HG03175 (cell line): Measurements from ENCODE around the gene SNURF.
"Not testable (repeated sequence)": the region's sequence is repeated elsewhere in the genome, so short reads cannot be mapped to it uniquely, and the experiment has no call there.

Experiments used
- ATAC-seq: cut with Tn5 transposase; IDR thresholded peaks from one replicate; pipeline ENCODE4 v1.9.1; 2021; ENCODE audit warnings: mild to moderate bottlenecking, moderate library complexity; ENCODE audit not compliant: unreplicated experiment

SNURF gene

DNA sequence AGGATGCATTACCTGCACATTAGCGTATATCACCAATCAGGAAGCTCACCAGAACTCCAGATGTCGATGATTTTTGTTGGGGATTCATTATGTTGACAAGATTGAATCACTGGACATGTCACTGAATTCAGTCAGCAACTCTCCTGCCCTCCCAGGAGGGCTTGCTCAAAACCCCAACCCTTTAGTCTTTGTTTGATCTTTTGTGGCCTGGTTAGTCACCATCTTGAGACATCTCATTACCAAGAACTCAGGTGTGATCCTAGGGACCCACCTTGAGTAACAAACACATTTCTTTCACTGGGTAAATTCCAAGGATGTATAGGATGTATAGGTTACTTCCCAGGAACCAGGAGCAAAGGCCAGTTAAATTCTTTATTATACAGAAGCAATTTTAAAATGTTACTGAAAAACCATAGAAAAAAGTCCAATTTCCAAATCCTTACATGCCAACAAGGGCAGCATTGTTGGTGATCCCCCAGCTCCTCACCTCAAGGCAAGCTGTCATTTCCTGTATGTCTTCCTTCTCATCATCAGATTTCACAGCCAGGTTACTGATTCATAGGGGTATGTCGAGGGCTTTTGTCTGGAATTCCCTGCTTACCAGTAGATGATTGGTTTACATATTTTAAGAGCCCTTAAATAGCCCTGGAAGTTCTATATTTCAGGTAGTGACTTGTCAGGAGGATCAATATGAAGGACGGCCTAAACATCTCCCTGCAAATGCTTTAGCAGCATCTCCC lies 11.7 kb downstream of the SNURF start:
- ATAC-seq, result no peak

DNA sequence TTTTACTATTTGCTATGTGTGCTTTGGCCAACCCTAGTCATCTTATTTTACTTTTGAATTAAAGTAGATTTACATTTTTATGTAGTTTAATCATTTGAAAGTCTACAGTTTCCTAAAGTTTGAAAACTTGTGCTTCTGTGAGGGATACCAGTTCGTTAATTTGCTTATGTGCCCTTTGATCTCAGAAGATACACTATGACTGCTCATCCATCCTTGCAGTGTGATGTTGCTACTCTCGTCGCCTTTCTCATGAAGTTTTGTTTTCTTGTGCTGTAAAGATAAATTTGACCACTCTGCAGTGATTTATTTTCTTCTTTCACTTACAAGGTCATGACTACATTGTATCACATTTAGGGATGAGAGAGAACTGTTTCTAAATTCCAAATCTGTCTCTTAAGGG lies 16.3 kb downstream of the SNURF start:
- ATAC-seq, result no peak

DNA sequence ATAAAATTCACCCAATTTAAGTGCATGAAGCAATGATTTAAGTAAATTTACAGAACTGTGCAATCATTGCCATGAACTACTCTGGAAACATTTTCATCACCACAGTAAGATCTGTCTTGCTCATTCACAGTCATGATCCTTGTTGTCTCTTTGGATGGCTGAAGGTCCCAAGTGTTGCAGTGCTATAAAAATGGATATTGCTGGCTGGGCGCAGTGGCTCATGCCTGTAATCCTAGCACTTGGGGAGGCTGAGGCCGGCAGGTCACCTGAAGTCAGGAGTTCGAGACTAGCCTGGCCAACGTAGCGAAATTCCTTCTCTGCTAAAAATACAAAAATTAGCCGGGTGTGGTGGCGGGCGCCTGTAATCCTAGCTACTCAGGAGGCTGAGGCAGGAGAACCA lies 17.0 kb downstream of the SNURF start:
- ATAC-seq, result no peak

DNA sequence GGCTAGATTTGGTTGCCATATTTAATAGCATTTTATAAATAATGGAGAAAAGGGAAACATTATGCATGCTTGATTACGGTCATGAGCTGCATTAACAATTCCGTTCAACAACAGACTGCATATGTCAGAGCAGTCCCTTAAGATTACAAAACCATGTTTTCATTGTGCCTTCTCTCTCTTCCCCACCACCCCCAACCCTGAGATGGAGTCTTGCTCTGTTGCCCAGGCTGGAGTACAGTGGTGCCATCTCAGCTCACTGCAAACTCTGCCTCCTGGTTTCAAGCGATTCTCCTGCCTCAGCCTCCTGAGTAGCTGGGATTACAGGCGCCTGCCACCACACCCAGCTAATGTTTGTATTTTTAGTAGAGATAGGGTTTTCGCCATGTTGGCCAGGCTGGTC lies 17.9 kb downstream of the SNURF start:
- not testable (repeated sequence) for ATAC-seq

DNA sequence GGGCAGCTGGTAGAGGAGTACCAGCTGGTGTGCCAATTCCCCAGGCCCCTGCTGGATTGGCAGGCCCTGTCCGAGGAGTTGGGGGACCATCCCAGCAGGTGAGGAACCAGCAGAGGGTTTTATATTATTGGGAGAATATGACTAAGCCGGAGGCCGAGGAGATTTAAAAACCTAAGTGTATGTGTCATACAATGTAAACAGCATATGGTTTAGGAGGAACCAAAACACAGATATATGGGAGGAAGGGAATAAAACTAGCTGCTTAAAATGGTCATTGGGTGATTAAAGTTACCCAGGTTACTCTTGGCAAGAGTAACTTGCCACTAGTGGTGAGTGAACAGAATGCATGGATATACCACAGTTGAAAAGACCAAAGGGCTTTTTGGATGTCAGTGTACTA lies 22.1 kb downstream of the SNURF start:
- ATAC-seq, result no peak

DNA sequence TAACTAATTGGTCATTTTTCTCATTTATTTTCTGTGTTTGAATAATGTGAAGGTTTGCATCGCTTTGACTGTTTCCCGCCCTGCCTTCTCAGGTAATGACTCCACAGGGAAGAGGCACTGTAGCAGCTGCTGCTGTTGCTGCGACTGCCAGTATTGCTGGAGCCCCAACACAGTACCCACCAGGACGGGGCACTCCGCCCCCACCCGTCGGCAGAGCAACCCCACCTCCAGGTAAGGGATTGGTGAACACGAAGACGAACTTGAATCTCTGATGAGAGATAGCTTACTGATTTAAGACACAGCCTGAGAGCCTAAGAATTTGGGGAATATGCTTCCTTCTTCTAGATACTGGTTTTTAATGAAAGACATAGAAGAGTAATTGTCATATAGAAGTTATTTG lies 22.9 kb downstream of the SNURF start:
- ATAC-seq, result no peak

DNA sequence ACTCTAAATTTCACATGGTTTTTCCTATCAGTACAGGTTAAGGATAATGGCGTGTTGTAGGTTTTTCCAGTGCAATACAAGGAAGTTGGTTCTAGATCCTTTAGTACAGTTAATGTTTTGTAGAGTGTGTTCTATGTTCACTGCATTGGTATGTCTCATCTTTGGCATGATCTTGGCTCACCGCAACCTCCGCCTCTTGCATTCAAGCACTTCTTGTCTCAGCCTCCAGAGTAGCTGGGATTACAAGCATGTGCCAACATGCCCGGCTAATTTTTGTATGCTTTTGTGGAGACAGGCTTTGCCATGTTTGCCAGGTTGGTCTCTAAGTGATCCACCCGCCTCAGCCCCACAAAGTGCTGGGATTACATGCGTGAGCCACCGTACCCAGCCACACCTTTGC lies 30.4 kb downstream of the SNURF start:
- ATAC-seq, result no peak

DNA sequence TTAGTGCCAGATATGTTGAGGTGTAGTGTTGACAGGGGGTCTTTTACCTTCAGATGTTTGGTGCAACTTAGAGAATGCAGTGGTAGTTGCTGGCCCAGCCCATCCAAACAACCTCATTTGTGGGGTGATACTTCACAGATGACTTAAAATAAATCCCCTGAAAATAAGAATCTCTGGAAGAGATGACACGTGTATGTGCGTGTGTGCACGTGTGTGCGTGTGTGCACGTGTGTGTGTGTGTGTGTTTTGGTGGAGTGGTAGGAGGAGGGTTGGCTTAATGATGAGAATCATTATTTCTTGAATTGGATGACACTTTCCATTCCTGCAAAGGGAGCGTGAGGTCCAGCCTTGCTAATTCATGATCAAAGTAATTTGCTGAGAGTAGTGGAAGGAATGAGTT lies 31.9 kb downstream of the SNURF start:
- ATAC-seq, result no peak
